PC-3 (cell line): ENCODE data around the gene ATP5F1E. TPM values are rescaled to one million over a fixed set of nuclear protein-coding genes. Genes with fewer than 3 reads are reported as not detected.

Experiments
- ATAC-seq: fragments of 200-7000 bp; cut with Tn5 transposase; 2 replicates; pipeline ENCODE4 v1.9.1; 2020; ENCODE audit warnings: mild to moderate bottlenecking, moderate library complexity
- BruUV-seq: library from RNA; stranded (reverse); fragments of 400-500 nt; replicated peaks from 2 replicates; lab custom pipeline; 2021; lab: Mats Ljungman, UMichigan
- CTCF ChIA-PET: fragments of 300-600 bp; sonication (Branson Sonifier 250); formaldehyde crosslinking; loops from one replicate; lab custom pipeline; 2022; ENCODE audit warnings: antibody characterized with exemption; lab: Charles Lee
- POLR2A ChIA-PET: fragments of 300-600 bp; sonication (Branson Sonifier 250); formaldehyde crosslinking; loops from one replicate; lab custom pipeline; 2022; ENCODE audit warnings: antibody characterized with exemption; ENCODE audit not compliant: unreplicated experiment; lab: Charles Lee
- DNase-seq: peaks from one replicate; pipeline ENCODE4 v3.0.0-alpha.2; 2015
- H2AFZ ChIP-seq: fragments of 300-600 bp; sonication (generic); 2 replicates; pipeline ENCODE4 v1.6.0; 2016; ENCODE audit warnings: antibody characterized with exemption, low read length
- H3F3A ChIP-seq: fragments of 300-600 bp; sonication (generic); one replicate; pipeline ENCODE4 v1.6.0; 2017; ENCODE audit warnings: antibody characterized with exemption, low read length, control low read depth, mild to moderate bottlenecking; ENCODE audit not compliant: unreplicated experiment
- H3K27ac ChIP-seq: fragments of 300-600 bp; sonication (generic); 2 replicates; pipeline ENCODE4 v1.5.1; 2016; ENCODE audit warnings: mild to moderate bottlenecking, low read length
- H3K27me3 ChIP-seq: fragments of 300-600 bp; sonication (generic); 2 replicates; pipeline ENCODE4 v1.6.1; 2016; ENCODE audit warnings: low read length, mixed read lengths
- H3K36me3 ChIP-seq: fragments of 300-600 bp; sonication (generic); 2 replicates; pipeline ENCODE4 v1.6.1; 2016; ENCODE audit warnings: low read depth, mixed run types, low read length, mixed read lengths
- H3K4me1 ChIP-seq: fragments of 300-600 bp; sonication (generic); 2 replicates; pipeline ENCODE4 v1.5.1; 2016; ENCODE audit warnings: low read length; ENCODE audit not compliant: insufficient read depth
- H3K4me2 ChIP-seq: fragments of 300-600 bp; sonication (generic); 2 replicates; pipeline ENCODE4 v1.6.0; 2016; ENCODE audit warnings: low read length
- H3K4me3 ChIP-seq: fragments of 300-600 bp; sonication (generic); 2 replicates; pipeline ENCODE4 v1.5.1; 2016; ENCODE audit warnings: mild to moderate bottlenecking, low read length, mixed read lengths
- H3K79me2 ChIP-seq: fragments of 300-600 bp; sonication (generic); 2 replicates; pipeline ENCODE4 v1.6.1; 2017; ENCODE audit warnings: low read length, mixed read lengths
- H3K9ac ChIP-seq: fragments of 300-600 bp; sonication (generic); 2 replicates; pipeline ENCODE4 v1.6.0; 2016; ENCODE audit warnings: mild to moderate bottlenecking, low read length
- H3K9me2 ChIP-seq: fragments of 300-600 bp; sonication (generic); replicated peaks from 2 replicates; pipeline ENCODE4 v1.6.1; 2016; ENCODE audit warnings: mixed run types, low read length, mixed read lengths
- H3K9me3 ChIP-seq: fragments of 300-600 bp; sonication (generic); 2 replicates; pipeline ENCODE4 v1.6.1; 2016; ENCODE audit warnings: low read length, mixed read lengths
- H4K20me1 ChIP-seq: fragments of 300-600 bp; sonication (generic); 2 replicates; pipeline ENCODE4 v1.6.1; 2016; ENCODE audit warnings: low read length, mixed read lengths
- CTCF ChIP-seq: fragments of 300-600 bp; sonication (generic); conservative IDR thresholded peaks from 2 replicates; pipeline ENCODE4 v1.5.1; 2017; ENCODE audit warnings: antibody characterized with exemption, low read depth, mild to moderate bottlenecking, low read length
- EZH2 ChIP-seq: fragments of 300-600 bp; sonication (generic); IDR thresholded peaks from one replicate; pipeline ENCODE4 v1.6.1; 2017; ENCODE audit warnings: antibody characterized with exemption, mild to moderate bottlenecking, low read length; ENCODE audit not compliant: unreplicated experiment
- EZH2phosphoT487 ChIP-seq: fragments of 300-600 bp; sonication (generic); IDR thresholded peaks from 2 replicates; pipeline ENCODE4 v1.6.1; 2018; ENCODE audit warnings: mild to moderate bottlenecking, antibody characterized with exemption, low read length, borderline replicate concordance
- intact Hi-C: fragments of 100-400 bp; cut with micrococcal nuclease; formaldehyde crosslinking; loops from 2 replicates; pipeline ENCODE4 v1.9.0; 2023
- total RNA-seq: library from RNA; depleted of rRNA; stranded (reverse); fragments of >200 nt; gene quantifications from 2 replicates; pipeline ENCODE4 v1.2.3, GENCODE V29; 2014

The ATP5F1E gene
- total RNA-seq, 1 experiment from 2014 or later: 58.5 TPM

DNA sequence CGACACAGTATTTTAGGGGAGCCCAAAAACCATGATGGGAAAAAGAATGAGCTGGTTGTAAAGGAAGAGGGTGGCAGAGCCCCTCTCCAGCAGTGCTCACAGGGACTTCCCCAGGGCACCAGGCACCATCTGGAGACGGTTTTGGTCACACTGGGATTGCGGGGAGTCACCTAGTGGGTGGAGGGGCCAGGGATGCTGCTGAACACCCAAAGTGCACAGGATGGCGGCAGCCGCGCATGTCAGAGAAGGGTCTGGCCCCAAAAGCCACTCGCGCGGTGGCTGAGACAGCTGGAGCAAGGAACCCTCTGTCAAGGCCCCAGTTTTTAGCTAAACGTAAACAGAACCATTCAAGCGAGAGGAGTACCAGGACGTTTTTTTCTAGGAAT lies 35.9 kb downstream of the ATP5F1E start:
- ATAC-seq: no peak
- Histone ChIP-seq H3K4me3 (no peak overlapping the region), H3K9ac (no peak overlapping the region), H3F3A (no peaks in the 10 kb centered on the region), H3K79me2 (no peaks in the 10 kb centered on the region), H3K9me3 (no peaks in the 10 kb centered on the region), H3K27ac (peak overlapping the region; percentile 29), H3K36me3 (peaks cover 58% of the 10 kb centered on the region), H3K9me2 (no peaks in the 10 kb centered on the region), H3K4me2 (no peak overlapping the region), H3K27me3 (no peaks in the 10 kb centered on the region), H4K20me1 (no peaks in the 10 kb centered on the region), H3K4me1 (peaks cover 19% of the 10 kb centered on the region), H2AFZ (no peak overlapping the region)
- intact Hi-C loops: no loop called here
- CTCF ChIA-PET: no interaction called here
- POLR2A ChIA-PET: no interaction called here
- TF ChIP-seq EZH2 (no peak), CTCF (no peak)
- BruUV-seq: no TSS peak
- no peak for DNase-seq

GRCh38 chr20:58995461-58996225 lies 36.5 kb downstream of the ATP5F1E start:
- intact Hi-C loops: no loop called here

More at GRCh38 chr20:58995461-58996225, 36.5 kb downstream of the ATP5F1E start:
- Histone ChIP-seq H3K9me3 (no peaks in the 10 kb centered on the region), H3K4me3 (no peak overlapping the region), H3K27ac (peak overlapping the region; percentile 29), H3K27me3 (no peaks in the 10 kb centered on the region), H3K9me2 (no peaks in the 10 kb centered on the region), H3K4me2 (no peak overlapping the region), H3K36me3 (peaks cover 64% of the 10 kb centered on the region), H2AFZ (no peak overlapping the region), H4K20me1 (no peaks in the 10 kb centered on the region), H3K9ac (no peak overlapping the region), H3K79me2 (no peaks in the 10 kb centered on the region), H3K4me1 (peaks cover 19% of the 10 kb centered on the region), H3F3A (no peaks in the 10 kb centered on the region)
- TSS peak; percentile 93 for BruUV-seq
- ChIA-PET POLR2A (no interaction called here), CTCF (no interaction called here)
- no peak for TF ChIP-seq EZH2phosphoT487
- TF ChIP-seq EZH2: no peak
- no peak for TF ChIP-seq CTCF
- DNase-seq (peak; percentile 43), ATAC-seq (no peak)
